ENCODE results near the gene BAG5. TPM values are rescaled to one million over a fixed set of nuclear protein-coding genes. Genes with fewer than 3 reads are reported as not detected.
"Not testable (repeated sequence)": the region's sequence is repeated elsewhere in the genome, so short reads cannot be mapped to it uniquely, and the experiment has no call there.

Gene BAG5
- total RNA-seq (ENCODE audit: unreplicated experiment): 39.9 TPM
- long read RNA-seq, full-length matches to known transcripts: 11 of 14 reads
- long read RNA-seq, partial matches to known transcripts: 0 of 14 reads
- long read RNA-seq, other reads (novel, unspliced or antisense): 3 of 14 reads

GRCh38 chr14:103562429-103563225, at the start of gene BAG5, which contains the start of gene COA8:
TSS of gene BAG5 (minus strand) at chr14:103562657. CDS start at chr14:103561164, 1,493 bp downstream.
TSS of gene COA8 (plus strand) at chr14:103562960. CDS start at chr14:103563002, 42 bp downstream.
- Mint-ChIP-seq H3K4me3 (ENCODE audit: unreplicated experiment) (peak within 1 kb of the TSS; percentile 100), H3K4me1 (ENCODE audit: unreplicated experiment) (peaks cover 42% of the 10 kb centered on the region), H3K9me3 (ENCODE audit: unreplicated experiment) (no peaks in the 10 kb centered on the region), H3K27me3 (ENCODE audit: unreplicated experiment) (peaks cover 22% of the 10 kb centered on the region), H3K27ac (ENCODE audit: unreplicated experiment) (peak within 1 kb of the TSS; percentile 98), H3K36me3 (ENCODE audit: low read depth, unreplicated experiment) (peaks cover 35% of the 10 kb centered on the region)
- no peak for TF ChIP-seq CTCF (IDR thresholded peaks at IDR 0.05; ENCODE audit: unreplicated experiment)
- DNase-seq (ENCODE audit: low spot score): peak; percentile 93

- no peak overlapping the region for H3K4me3 Mint-ChIP-seq (ENCODE audit: unreplicated experiment)
- DNase-seq (ENCODE audit: low spot score): no peak
- peaks cover 22% of the 10 kb centered on the region for H3K4me1 Mint-ChIP-seq (ENCODE audit: unreplicated experiment)
- H3K9me3 Mint-ChIP-seq (ENCODE audit: unreplicated experiment): peaks cover 12% of the 10 kb centered on the region
- H3K27me3 Mint-ChIP-seq (ENCODE audit: unreplicated experiment): peaks cover 18% of the 10 kb centered on the region
- H3K27ac Mint-ChIP-seq (ENCODE audit: unreplicated experiment): no peak overlapping the region
- no peak for TF ChIP-seq CTCF (IDR thresholded peaks at IDR 0.05; ENCODE audit: unreplicated experiment)
- H3K36me3 Mint-ChIP-seq (ENCODE audit: low read depth, unreplicated experiment): peaks cover 11% of the 10 kb centered on the region
These were observed 48.8 kb upstream of the BAG5 start for GRCh38 chr14:103611215-103611614.

- Mint-ChIP-seq H3K9me3 (ENCODE audit: unreplicated experiment) (peaks cover 12% of the 10 kb centered on the region), H3K36me3 (ENCODE audit: low read depth, unreplicated experiment) (peaks cover 11% of the 10 kb centered on the region), H3K4me1 (ENCODE audit: unreplicated experiment) (peaks cover 23% of the 10 kb centered on the region), H3K27me3 (ENCODE audit: unreplicated experiment) (peaks cover 20% of the 10 kb centered on the region), H3K27ac (ENCODE audit: unreplicated experiment) (peak overlapping the region; percentile 67)
- not testable (repeated sequence) for DNase-seq (ENCODE audit: low spot score); H3K4me3 Mint-ChIP-seq (ENCODE audit: unreplicated experiment)
These were observed 46.6 kb upstream of the BAG5 start for GRCh38 chr14:103609081-103609480.

GRCh38 chr14:103607822-103608221, 45.4 kb upstream of the BAG5 start:
- no peak for TF ChIP-seq CTCF (IDR thresholded peaks at IDR 0.05; ENCODE audit: unreplicated experiment)
- H3K27ac Mint-ChIP-seq (ENCODE audit: unreplicated experiment): no peak overlapping the region
- H3K4me3 Mint-ChIP-seq (ENCODE audit: unreplicated experiment): no peak overlapping the region
- peaks cover 12% of the 10 kb centered on the region for H3K9me3 Mint-ChIP-seq (ENCODE audit: unreplicated experiment)
- H3K4me1 Mint-ChIP-seq (ENCODE audit: unreplicated experiment): peaks cover 22% of the 10 kb centered on the region
- peaks cover 11% of the 10 kb centered on the region for H3K36me3 Mint-ChIP-seq (ENCODE audit: low read depth, unreplicated experiment)
- DNase-seq (ENCODE audit: low spot score): no peak
- peaks cover 20% of the 10 kb centered on the region for H3K27me3 Mint-ChIP-seq (ENCODE audit: unreplicated experiment)

- no peak for TF ChIP-seq CTCF (IDR thresholded peaks at IDR 0.05; ENCODE audit: unreplicated experiment)
- peak; percentile 35 for DNase-seq (ENCODE audit: low spot score)
- Mint-ChIP-seq H3K4me3 (ENCODE audit: unreplicated experiment) (peak overlapping the region; percentile 53), H3K36me3 (ENCODE audit: low read depth, unreplicated experiment) (peaks cover 11% of the 10 kb centered on the region), H3K9me3 (ENCODE audit: unreplicated experiment) (peaks cover 12% of the 10 kb centered on the region), H3K27me3 (ENCODE audit: unreplicated experiment) (peaks cover 20% of the 10 kb centered on the region), H3K4me1 (ENCODE audit: unreplicated experiment) (peaks cover 22% of the 10 kb centered on the region), H3K27ac (ENCODE audit: unreplicated experiment) (no peak overlapping the region)
These were observed 44.7 kb upstream of the BAG5 start for GRCh38 chr14:103606963-103607668.
